Left kidney (tissue), 1 donor: ENCODE data around the gene SULT2B1. TPM values are rescaled to one million over a fixed set of nuclear protein-coding genes. Genes with fewer than 3 reads are reported as not detected.

Experiments
- polyA plus RNA-seq: library from polyadenylated mRNA; unstranded; fragments of 120-200 nt; gene quantifications from one replicate; pipeline ENCODE4 v1.2.1, GENCODE V29; 2013; ENCODE audit not compliant: insufficient read length

Gene SULT2B1
- polyA plus RNA-seq, 1 donor, result 0.38 TPM

Other genes with a start within 250 kb of the SULT2B1 start
- gene EMP3, start 226.6 kb upstream of the SULT2B1 start, polyA plus RNA-seq, result 62.3 TPM
- 12.5 TPM for gene TMEM143, start 188.2 kb upstream of the SULT2B1 start, polyA plus RNA-seq
- gene SYNGR4, start 187.8 kb upstream of the SULT2B1 start, polyA plus RNA-seq, result not detected
- 227 TPM for gene KDELR1, start 160.6 kb upstream of the SULT2B1 start, polyA plus RNA-seq
- 0.47 TPM for gene GRIN2D, start 158.5 kb upstream of the SULT2B1 start, polyA plus RNA-seq
- gene GRWD1, start 106.2 kb upstream of the SULT2B1 start, polyA plus RNA-seq, result 22.2 TPM
- 1.1 TPM for gene KCNJ14, start 96.6 kb upstream of the SULT2B1 start, polyA plus RNA-seq
- gene CYTH2, start 82.8 kb upstream of the SULT2B1 start, polyA plus RNA-seq, result 94.1 TPM
- gene LMTK3, start 40.3 kb upstream of the SULT2B1 start, polyA plus RNA-seq, result 2.0 TPM
- gene SPACA4, start 54.6 kb downstream of the SULT2B1 start, polyA plus RNA-seq, result not detected
- gene FAM83E, start 62.9 kb downstream of the SULT2B1 start, polyA plus RNA-seq, result 0.57 TPM
- gene RPL18, start 67.0 kb downstream of the SULT2B1 start, polyA plus RNA-seq, result 969 TPM
- 19.9 TPM for gene SPHK2, start 67.3 kb downstream of the SULT2B1 start, polyA plus RNA-seq
- gene DBP, start 85.2 kb downstream of the SULT2B1 start, polyA plus RNA-seq, result 9.5 TPM
- 21.1 TPM for gene CA11, start 94.0 kb downstream of the SULT2B1 start, polyA plus RNA-seq
- 1.1 TPM for gene NTN5, start 120.8 kb downstream of the SULT2B1 start, polyA plus RNA-seq
- 3.5 TPM for gene FUT2, start 143.8 kb downstream of the SULT2B1 start, polyA plus RNA-seq
- gene MAMSTR, start 167.6 kb downstream of the SULT2B1 start, polyA plus RNA-seq, result 6.0 TPM
- gene RASIP1, start 188.4 kb downstream of the SULT2B1 start, polyA plus RNA-seq, result 11.9 TPM
- gene IZUMO1, start 194.7 kb downstream of the SULT2B1 start, polyA plus RNA-seq, result 1.1 TPM
- gene FUT1, start 200.5 kb downstream of the SULT2B1 start, polyA plus RNA-seq, result 3.8 TPM
- not detected for gene FGF21, start 203.4 kb downstream of the SULT2B1 start, polyA plus RNA-seq